ENCODE results near the gene SLC25A51.

- TF ChIP-seq CTCF (conservative IDR thresholded peaks at IDR 0.05; ENCODE audit: low read length) (no peak), EZH2phosphoT487 (IDR thresholded peaks at IDR 0.05; ENCODE audit: borderline replicate concordance, low read depth, low read length) (no peak)
Measured at GRCh38 chr9:37920471-37921167, 16.7 kb upstream of the SLC25A51 start.
